BLaER1 (cell line): ENCODE data around the gene DDX10.

Experiments used
- H3K27ac ChIP-seq: shearing (Covaris generic); formaldehyde crosslinking; 2 replicates; pipeline ENCODE4 v1.8.1; 2022
- H3K27me3 ChIP-seq: shearing (Covaris generic); formaldehyde crosslinking; 2 replicates; pipeline ENCODE4 v1.8.1; 2022
- H3K36me3 ChIP-seq: shearing (Covaris generic); formaldehyde crosslinking; 2 replicates; pipeline ENCODE4 v1.8.1; 2022
- H3K4me1 ChIP-seq: shearing (Covaris generic); formaldehyde crosslinking; 2 replicates; pipeline ENCODE4 v1.8.1; 2022
- H3K4me2 ChIP-seq: shearing (Covaris generic); formaldehyde crosslinking; 2 replicates; pipeline ENCODE4 v1.8.1; 2022
- H3K4me3 ChIP-seq: shearing (Covaris generic); formaldehyde crosslinking; 2 replicates; pipeline ENCODE4 v1.8.1; 2022
- H3K9ac ChIP-seq: shearing (Covaris generic); formaldehyde crosslinking; 2 replicates; pipeline ENCODE4 v1.8.1; 2022
- H3K9me3 ChIP-seq: shearing (Covaris generic); formaldehyde crosslinking; 2 replicates; pipeline ENCODE4 v1.8.1; 2022
- H4K20me1 ChIP-seq: shearing (Covaris generic); formaldehyde crosslinking; 2 replicates; pipeline ENCODE4 v1.8.1; 2022
- Cebpa-rat ChIP-seq: shearing (Covaris generic); IDR thresholded peaks from 2 replicates; pipeline ENCODE4 v1.8.1; 2022

Gene DDX10

GRCh38 chr11:108853151-108853550 lies 188.3 kb downstream of the DDX10 start:
- H3K27me3 ChIP-seq = no peaks in the 10 kb centered on the region
- H3K4me3 ChIP-seq = no peak overlapping the region
- H3K36me3 ChIP-seq = peaks cover 20% of the 10 kb centered on the region
- H3K4me1 ChIP-seq = peaks cover 19% of the 10 kb centered on the region
- no peak overlapping the region for H3K4me2 ChIP-seq
- no peak for TF ChIP-seq Cebpa-rat
- no peak overlapping the region for H3K27ac ChIP-seq
- H3K9ac ChIP-seq = no peak overlapping the region
- H3K9me3 ChIP-seq = no peaks in the 10 kb centered on the region
- no peaks in the 10 kb centered on the region for H4K20me1 ChIP-seq

GRCh38 chr11:108853864-108854263 lies 189.0 kb downstream of the DDX10 start:
- H3K4me3 ChIP-seq = no peak overlapping the region
- peaks cover 19% of the 10 kb centered on the region for H3K4me1 ChIP-seq
- peak overlapping the region; percentile 0; the same call in 1 of the 2 replicates for H3K27ac ChIP-seq
- no peak overlapping the region for H3K9ac ChIP-seq
- peaks cover 26% of the 10 kb centered on the region for H3K36me3 ChIP-seq
- H3K4me2 ChIP-seq = peak overlapping the region; percentile 53
- no peaks in the 10 kb centered on the region for H3K27me3 ChIP-seq
- no peaks in the 10 kb centered on the region for H4K20me1 ChIP-seq
- TF ChIP-seq Cebpa-rat = no peak
- H3K9me3 ChIP-seq = no peaks in the 10 kb centered on the region

- no peak for TF ChIP-seq Cebpa-rat
- Histone ChIP-seq H3K4me2 (peak overlapping the region; percentile 53), H3K4me3 (no peak overlapping the region), H3K9me3 (no peaks in the 10 kb centered on the region), H3K27ac (peak overlapping the region; percentile 0; the same call in 1 of the 2 replicates), H4K20me1 (no peaks in the 10 kb centered on the region), H3K36me3 (peaks cover 27% of the 10 kb centered on the region), H3K4me1 (peaks cover 19% of the 10 kb centered on the region), H3K9ac (no peak overlapping the region), H3K27me3 (no peaks in the 10 kb centered on the region)
Measured at GRCh38 chr11:108854346-108854745, 189.5 kb downstream of the DDX10 start.

- Histone ChIP-seq H3K9me3 (no peaks in the 10 kb centered on the region), H3K4me3 (no peak overlapping the region), H3K4me2 (no peak overlapping the region), H4K20me1 (no peaks in the 10 kb centered on the region), H3K36me3 (peaks cover 19% of the 10 kb centered on the region), H3K27ac (no peak overlapping the region), H3K4me1 (peaks cover 19% of the 10 kb centered on the region), H3K27me3 (no peaks in the 10 kb centered on the region), H3K9ac (no peak overlapping the region)
- no peak for TF ChIP-seq Cebpa-rat
Measured at GRCh38 chr11:108857382-108857781, 192.5 kb downstream of the DDX10 start.

GRCh38 chr11:108858622-108859021 lies 193.8 kb downstream of the DDX10 start:
- no peaks in the 10 kb centered on the region for H4K20me1 ChIP-seq
- TF ChIP-seq Cebpa-rat = no peak

GRCh38 chr11:108859510-108859909 lies 194.6 kb downstream of the DDX10 start:
- no peak overlapping the region for H3K27ac ChIP-seq
- H3K4me1 ChIP-seq = peaks cover 7% of the 10 kb centered on the region
- H3K4me2 ChIP-seq = no peak overlapping the region
- no peak for TF ChIP-seq Cebpa-rat
- no peaks in the 10 kb centered on the region; the same call in 1 of the 2 replicates for H4K20me1 ChIP-seq
- H3K9me3 ChIP-seq = no peaks in the 10 kb centered on the region
- H3K27me3 ChIP-seq = no peaks in the 10 kb centered on the region
- peaks cover 16% of the 10 kb centered on the region; the same call in 1 of the 2 replicates for H3K36me3 ChIP-seq
- H3K4me3 ChIP-seq = no peak overlapping the region
- H3K9ac ChIP-seq = no peak overlapping the region

More at GRCh38 chr11:108858622-108859021, 193.8 kb downstream of the DDX10 start:
- H3K27ac ChIP-seq = no peak overlapping the region
- H3K27me3 ChIP-seq = no peaks in the 10 kb centered on the region
- H3K4me3 ChIP-seq = no peak overlapping the region
- no peaks in the 10 kb centered on the region for H3K9me3 ChIP-seq
- H3K4me1 ChIP-seq = peaks cover 16% of the 10 kb centered on the region
- no peak overlapping the region for H3K4me2 ChIP-seq
- H3K9ac ChIP-seq = no peak overlapping the region
- H3K36me3 ChIP-seq = peaks cover 15% of the 10 kb centered on the region; the same call in 1 of the 2 replicates

GRCh38 chr11:108863528-108863927 lies 198.7 kb downstream of the DDX10 start:
- Histone ChIP-seq H3K36me3 (0 out of 2 replicates have a peak, but pooled peaks cover 12% of the 10 kb centered on the region), H3K27me3 (no peaks in the 10 kb centered on the region), H3K4me3 (no peak overlapping the region), H3K27ac (no peak overlapping the region), H3K9ac (no peak overlapping the region), H3K9me3 (no peaks in the 10 kb centered on the region), H3K4me2 (no peak overlapping the region), H4K20me1 (no peaks in the 10 kb centered on the region; the same call in 1 of the 2 replicates), H3K4me1 (no peaks in the 10 kb centered on the region)
- TF ChIP-seq Cebpa-rat = no peak

- H3K9me3 ChIP-seq = no peaks in the 10 kb centered on the region
- H3K36me3 ChIP-seq = 0 out of 2 replicates have a peak, but pooled peaks cover 8% of the 10 kb centered on the region
- no peaks in the 10 kb centered on the region for H3K27me3 ChIP-seq
- no peak overlapping the region for H3K4me2 ChIP-seq
- H4K20me1 ChIP-seq = no peaks in the 10 kb centered on the region; the same call in 1 of the 2 replicates
- no peak overlapping the region for H3K27ac ChIP-seq
- TF ChIP-seq Cebpa-rat = no peak
- no peaks in the 10 kb centered on the region for H3K4me1 ChIP-seq
- no peak overlapping the region for H3K4me3 ChIP-seq
- H3K9ac ChIP-seq = no peak overlapping the region
Measured at GRCh38 chr11:108865406-108865805, 200.5 kb downstream of the DDX10 start.

- Histone ChIP-seq H3K4me3 (no peak overlapping the region), H3K4me2 (no peak overlapping the region), H3K9ac (no peak overlapping the region), H3K27me3 (no peaks in the 10 kb centered on the region), H3K9me3 (no peaks in the 10 kb centered on the region), H3K4me1 (no peaks in the 10 kb centered on the region), H4K20me1 (no peaks in the 10 kb centered on the region; the same call in 1 of the 2 replicates), H3K27ac (no peak overlapping the region), H3K36me3 (0 out of 2 replicates have a peak, but pooled peaks cover 8% of the 10 kb centered on the region)
- no peak for TF ChIP-seq Cebpa-rat
Measured at GRCh38 chr11:108866781-108867180, 201.9 kb downstream of the DDX10 start.

- no peaks in the 10 kb centered on the region for H3K4me1 ChIP-seq
Measured at GRCh38 chr11:108870373-108871020, 205.6 kb downstream of the DDX10 start.

More at GRCh38 chr11:108870373-108871020, 205.6 kb downstream of the DDX10 start:
- Histone ChIP-seq H3K36me3 (no peaks in the 10 kb centered on the region), H3K9me3 (no peaks in the 10 kb centered on the region), H3K4me3 (no peak overlapping the region), H3K27ac (no peak overlapping the region), H3K9ac (no peak overlapping the region), H3K27me3 (no peaks in the 10 kb centered on the region), H3K4me2 (no peak overlapping the region), H4K20me1 (0 out of 2 replicates have a peak, but pooled peaks cover 8% of the 10 kb centered on the region)
- TF ChIP-seq Cebpa-rat = no peak
